Measurements from ENCODE around the gene KMT5B. TPM values are rescaled to one million over a fixed set of nuclear protein-coding genes. Genes with fewer than 3 reads are reported as not detected.

Gene KMT5B
- total RNA-seq, 4 donors from 2014 or later, result 57.4 to 84.2 (median 67.4) TPM

DNA sequence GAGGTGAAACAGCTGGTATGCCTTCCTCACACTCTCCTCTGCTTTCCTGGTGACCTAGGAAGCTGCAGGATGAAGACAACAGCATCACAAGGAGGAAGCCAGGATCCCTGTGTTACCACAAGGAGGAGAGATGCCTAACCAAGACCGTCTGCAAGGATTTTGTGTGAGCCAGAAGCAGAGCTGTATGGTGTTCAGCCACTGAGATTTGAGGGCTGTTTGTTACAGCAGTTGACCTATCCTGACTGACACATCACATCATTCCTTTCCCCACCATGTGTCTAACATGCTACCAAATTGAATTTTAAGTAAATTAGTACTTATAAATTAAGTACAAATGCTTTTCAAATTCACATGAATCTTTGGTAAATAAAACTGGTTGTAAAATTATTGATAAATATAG, 83.0 kb downstream of the KMT5B start:
- intact Hi-C loops (cut with DNase I), result no loop called here
- WGBS, 2 donors, result 89 to 93% methylated on average over 1 of the region's 1 CpG

DNA sequence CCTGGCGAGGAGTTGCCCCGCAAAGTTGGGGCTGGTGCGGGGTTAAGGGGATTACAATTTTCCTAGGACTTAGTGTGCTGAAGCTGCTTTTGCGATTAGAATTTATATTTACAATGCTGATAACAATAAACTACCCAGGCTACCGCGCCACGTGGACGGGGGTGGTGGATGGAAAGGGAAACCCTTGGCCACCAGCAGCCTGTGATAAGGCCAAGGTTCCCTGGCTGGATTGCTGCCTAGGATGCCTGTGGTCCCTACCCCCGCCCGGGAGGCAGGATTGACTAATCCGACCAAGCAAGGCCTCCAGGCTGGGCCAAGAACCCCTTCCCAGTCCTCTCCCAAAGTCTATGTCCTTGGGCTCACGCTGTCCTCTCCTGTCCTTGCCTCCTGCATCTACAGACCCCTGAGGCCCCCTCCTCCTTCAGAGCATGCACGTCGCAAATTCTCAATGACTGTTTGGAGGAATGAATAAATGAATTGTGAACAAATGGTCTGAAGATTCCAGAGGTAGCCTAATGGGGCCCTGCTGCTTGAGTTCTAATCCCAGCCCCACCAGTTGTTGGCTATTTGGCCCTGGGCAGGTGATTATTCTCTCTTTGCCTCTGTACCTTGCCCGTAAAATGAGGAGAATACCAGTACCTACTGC, 84.3 kb downstream of the KMT5B start:
- WGBS, 2 donors, result 32 to 33% methylated on average over 14 to 15 of the region's 15 CpGs
- Histone ChIP-seq H3K4me1 (peaks cover 20 to 27% of the 10 kb centered on the region in 2 donors), H3K9me3 (no peaks in the 10 kb centered on the region), H3K27me3 (no peaks in the 10 kb centered on the region), H3K36me3 (no peaks in the 10 kb centered on the region), H3K27ac (peak overlapping the region; percentile 81 to 94 (median 89)), H3K4me3 (replicated peaks in 1 of 3) (peak overlapping the region in 1 of 3 donors; percentile 43)
- DNase-seq, result peak; percentile 80 to 82
- intact Hi-C loops (cut with DNase I), result no loop called here
- no peak for TF ChIP-seq CTCF (IDR thresholded peaks at IDR 0.05)
- no peak for TF ChIP-seq POLR2A (IDR thresholded peaks at IDR 0.05)

More for the DNA sequence above, 83.0 kb downstream of the KMT5B start:
- peaks cover 20 to 27% of the 10 kb centered on the region in 2 donors for H3K4me1 ChIP-seq
- TF ChIP-seq POLR2A (IDR thresholded peaks at IDR 0.05) (no peak), CTCF (IDR thresholded peaks at IDR 0.05) (no peak)
- no peaks in the 10 kb centered on the region for H3K9me3 ChIP-seq
- no peak overlapping the region for H3K27ac ChIP-seq
- H3K27me3 ChIP-seq, result no peaks in the 10 kb centered on the region
- no peak overlapping the region for H3K4me3 ChIP-seq (replicated peaks in 1 of 3)
- no peak for DNase-seq
- no peaks in the 10 kb centered on the region for H3K36me3 ChIP-seq

GRCh38 chr11:68127714-68128681, 85.1 kb downstream of the KMT5B start:
- Histone ChIP-seq H3K9me3 (no peaks in the 10 kb centered on the region), H3K27ac (peak overlapping the region; percentile 81 to 94 (median 89)), H3K36me3 (no peaks in the 10 kb centered on the region), H3K27me3 (no peaks in the 10 kb centered on the region), H3K4me1 (peaks cover 23 to 32% of the 10 kb centered on the region in 2 donors), H3K4me3 (replicated peaks in 1 of 3) (peak overlapping the region in 1 of 3 donors; percentile 43)
- DNase-seq, result peak; percentile 91 to 93
- WGBS, 2 donors, result 22 to 28% methylated on average over 6 to 19 of the region's 48 CpGs
- TF ChIP-seq POLR2A (IDR thresholded peaks at IDR 0.05), result peak in 1 of 2 donors; percentile 50
- no peak for TF ChIP-seq CTCF (IDR thresholded peaks at IDR 0.05)
- intact Hi-C loops (cut with DNase I), result no loop called here

- WGBS, 2 donors, result 100% methylated on average over 1 of the region's 4 CpGs
- peaks cover 34 to 44% of the 10 kb centered on the region in 2 donors for H3K4me1 ChIP-seq
- intact Hi-C loops (cut with DNase I), result no loop called here
Observed at GRCh38 chr11:68125164-68125563, 87.9 kb downstream of the KMT5B start.

More at GRCh38 chr11:68125164-68125563, 87.9 kb downstream of the KMT5B start:
- no peaks in the 10 kb centered on the region for H3K27me3 ChIP-seq
- H3K9me3 ChIP-seq, result no peaks in the 10 kb centered on the region
- TF ChIP-seq POLR2A (IDR thresholded peaks at IDR 0.05) (no peak), CTCF (IDR thresholded peaks at IDR 0.05) (no peak)
- H3K36me3 ChIP-seq, result no peaks in the 10 kb centered on the region
- H3K27ac ChIP-seq, result peak overlapping the region in 2 of 3 donors; percentile 12 to 89
- H3K4me3 ChIP-seq (replicated peaks in 1 of 3), result no peak overlapping the region
- DNase-seq, result no peak

Data from thyroid gland (tissue), 4 donors.